ENCODE measurements around the gene MRPS18B. TPM values are rescaled to one million over a fixed set of nuclear protein-coding genes. Genes with fewer than 3 reads are reported as not detected.

MRPS18B gene
- total and polyA plus RNA-seq, 2 of the 13 experiments (the other 11 are each of a cell fraction or from before 2014, with no cell fraction given) = 125 to 131 TPM

DNA sequence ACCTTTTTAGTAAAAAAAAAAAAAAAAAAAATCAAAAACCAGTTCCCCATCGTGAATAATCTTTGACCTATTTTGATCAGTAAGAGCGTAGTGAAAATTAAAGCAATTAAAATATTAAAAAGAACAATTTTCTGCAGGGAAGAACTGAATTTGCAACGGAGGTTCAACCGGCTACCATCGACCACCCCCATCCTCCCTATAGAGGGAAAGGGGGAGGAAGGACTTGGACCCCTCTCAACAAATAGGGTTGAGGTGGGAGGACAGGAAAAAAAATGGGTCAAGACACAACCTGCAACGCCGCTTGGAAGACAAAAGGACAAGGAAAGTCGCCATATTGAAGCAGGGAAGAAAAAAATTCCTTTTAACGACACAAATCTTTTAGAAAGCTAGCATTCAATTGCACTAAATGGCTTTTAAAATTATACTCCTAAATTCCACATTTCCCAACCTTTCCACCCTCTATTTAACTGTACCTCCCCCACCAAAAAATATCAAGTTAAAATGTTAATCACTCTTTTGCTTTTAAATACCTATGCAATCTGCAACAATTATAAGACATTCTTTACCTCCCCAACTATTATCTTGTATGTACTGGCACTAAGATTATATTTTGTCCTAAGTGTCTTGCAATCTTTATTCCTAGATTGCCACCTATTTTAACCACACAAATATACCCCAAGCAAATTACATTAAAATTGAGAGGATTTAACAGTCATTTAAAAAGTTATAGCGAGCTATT lies 2.3 kb upstream of the MRPS18B start (continued):
- TF ChIP-seq, protein P1, sequence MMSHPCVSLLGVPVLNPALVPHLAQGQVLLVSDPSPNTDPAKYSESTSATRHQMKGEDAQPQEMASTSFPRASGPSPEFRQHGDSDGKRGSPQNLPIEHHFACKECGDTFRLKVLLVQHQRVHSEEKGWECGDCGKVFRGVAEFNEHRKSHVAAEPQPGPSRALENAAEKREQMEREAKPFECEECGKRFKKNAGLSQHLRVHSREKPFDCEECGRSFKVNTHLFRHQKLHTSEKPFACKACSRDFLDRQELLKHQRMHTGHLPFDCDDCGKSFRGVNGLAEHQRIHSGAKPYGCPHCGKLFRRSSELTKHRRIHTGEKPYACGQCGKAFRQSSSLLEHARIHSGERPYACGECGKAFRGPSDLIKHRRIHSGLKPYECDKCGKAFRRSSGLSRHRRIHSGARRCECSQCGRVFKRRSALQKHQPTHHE (CRISPR knock-in tag; IDR thresholded peaks at IDR 0.05; ENCODE audit: borderline replicate concordance) = 0 out of 2 replicates have a peak, but pooled peaks have one; percentile 39
- TF ChIP-seq ATF7 (IDR thresholded peaks at IDR 0.05) (no peak), ATF7 (CRISPR knock-in tag; IDR thresholded peaks at IDR 0.05) (no peak; the same call in 1 of the 2 replicates), ELF4 (CRISPR knock-in tag; IDR thresholded peaks at IDR 0.05; ENCODE audit: borderline replicate concordance) (0 out of 2 replicates have a peak, but pooled peaks have one; percentile 19), NR2F1 (CRISPR knock-in tag; IDR thresholded peaks at IDR 0.05) (peak in 1 of 2 experiments; percentile 62; a peak in 2 of 4 replicates), KDM2A (CRISPR knock-in tag; IDR thresholded peaks at IDR 0.05; ENCODE audit: borderline replicate concordance, low read depth) (0 out of 2 replicates have a peak, but pooled peaks have one; percentile 19), ZNF557 (CRISPR knock-in tag; IDR thresholded peaks at IDR 0.05) (no peak), ZGPAT (CRISPR knock-in tag; IDR thresholded peaks at IDR 0.05) (peak; percentile 16; the same call in 1 of the 2 replicates), HNF1B (CRISPR knock-in tag; IDR thresholded peaks at IDR 0.05) (0 out of 2 replicates have a peak, but pooled peaks have one; percentile 9), POLR2A (IDR thresholded peaks at IDR 0.05; ENCODE audit: insufficient read depth in 1 of 2, low read depth in 2 of 2, low read length in 2 of 2) (peak in 1 of 2 experiments; percentile 89; a peak in 2 of 4 replicates), HDAC1 (CRISPR knock-in tag; IDR thresholded peaks at IDR 0.05) (0 out of 2 replicates have a peak, but pooled peaks have one; percentile 9), NFIC (IDR thresholded peaks at IDR 0.05; ENCODE audit: low read length) (peak; percentile 8; the same call in 1 of the 2 replicates), TCF12 (IDR thresholded peaks at IDR 0.05) (no peak), TCF12 (CRISPR knock-in tag; IDR thresholded peaks at IDR 0.05) (peak; percentile 12; the same call in 1 of the 2 replicates), PBX3 (CRISPR knock-in tag; IDR thresholded peaks at IDR 0.05; ENCODE audit: borderline replicate concordance) (0 out of 2 replicates have a peak, but pooled peaks have one; percentile 57), MED13 (CRISPR knock-in tag; IDR thresholded peaks at IDR 0.05) (0 out of 2 replicates have a peak, but pooled peaks have one; percentile 6)
- TF ChIP-seq, protein P2, sequence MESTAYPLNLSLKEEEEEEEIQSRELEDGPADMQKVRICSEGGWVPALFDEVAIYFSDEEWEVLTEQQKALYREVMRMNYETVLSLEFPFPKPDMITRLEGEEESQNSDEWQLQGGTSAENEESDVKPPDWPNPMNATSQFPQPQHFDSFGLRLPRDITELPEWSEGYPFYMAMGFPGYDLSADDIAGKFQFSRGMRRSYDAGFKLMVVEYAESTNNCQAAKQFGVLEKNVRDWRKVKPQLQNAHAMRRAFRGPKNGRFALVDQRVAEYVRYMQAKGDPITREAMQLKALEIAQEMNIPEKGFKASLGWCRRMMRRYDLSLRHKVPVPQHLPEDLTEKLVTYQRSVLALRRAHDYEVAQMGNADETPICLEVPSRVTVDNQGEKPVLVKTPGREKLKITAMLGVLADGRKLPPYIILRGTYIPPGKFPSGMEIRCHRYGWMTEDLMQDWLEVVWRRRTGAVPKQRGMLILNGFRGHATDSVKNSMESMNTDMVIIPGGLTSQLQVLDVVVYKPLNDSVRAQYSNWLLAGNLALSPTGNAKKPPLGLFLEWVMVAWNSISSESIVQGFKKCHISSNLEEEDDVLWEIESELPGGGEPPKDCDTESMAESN (CRISPR knock-in tag; conservative IDR thresholded peaks at IDR 0.05) = no peak

Measured in HepG2 (cell line).